Caco-2 (cell line): ENCODE results near the gene DENND1A. TPM values are rescaled to one million over a fixed set of nuclear protein-coding genes. Genes with fewer than 3 reads are reported as not detected.
A peak's percentile ranks its signal among the peaks of the same experiment; 100 is the strongest.

Experiments used
- BruUV-seq: library from RNA; stranded (reverse); fragments of 400-500 nt; replicated peaks from 2 replicates; lab custom pipeline; 2021; lab: Mats Ljungman, UMichigan
- CTCF ChIA-PET: fragments of 300-600 bp; sonication (Branson Sonifier 250); formaldehyde crosslinking; loops from one replicate; lab custom pipeline; 2022; ENCODE audit warnings: antibody characterized with exemption; lab: Charles Lee
- POLR2A ChIA-PET: fragments of 300-600 bp; sonication (Branson Sonifier 250); formaldehyde crosslinking; loops from one replicate; lab custom pipeline; 2022; ENCODE audit warnings: antibody characterized with exemption; lab: Charles Lee
- DNase-seq, 2 experiments: peaks; one replicate each; pipeline versions ENCODE4 v3.0.0 to v3.0.0-alpha.2; 2020 to 2022
- H3K27me3 ChIP-seq: replicated peaks from 2 replicates; pipeline ENCODE4 v1.6.0; 2011; ENCODE audit warnings: low read length; ENCODE audit not compliant: control insufficient read depth, insufficient read depth
- H3K36me3 ChIP-seq: 2 replicates; pipeline ENCODE4 v1.5.1; 2011; ENCODE audit warnings: low read length; ENCODE audit not compliant: control insufficient read depth, insufficient read depth
- H3K4me1 ChIP-seq: fragments of 250-450 bp; sonication (Bioruptor Pico); 2 replicates; pipeline ENCODE4 v1.5.1; 2020; ENCODE audit warnings: mild to moderate bottlenecking
- H3K4me3 ChIP-seq: 2 replicates; pipeline ENCODE4 v1.5.1; 2011; ENCODE audit warnings: low read depth, mild to moderate bottlenecking, control low read depth, low read length
- H3K9me3 ChIP-seq: fragments of 250-450 bp; sonication (Bioruptor Pico); 2 replicates; pipeline ENCODE4 v1.5.1; 2020; ENCODE audit warnings: mild to moderate bottlenecking, moderate library complexity
- H3K27ac Mint-ChIP-seq: one replicate; pipeline ENCODE4 v1.8.0; 2022; ENCODE audit warnings: mixed read lengths; ENCODE audit not compliant: unreplicated experiment
- H3K27me3 Mint-ChIP-seq: one replicate; pipeline ENCODE4 v1.8.0; 2022; ENCODE audit warnings: mixed read lengths; ENCODE audit not compliant: insufficient read depth, unreplicated experiment
- H3K36me3 Mint-ChIP-seq: one replicate; pipeline ENCODE4 v1.8.0; 2022; ENCODE audit warnings: mild to moderate bottlenecking, mixed read lengths; ENCODE audit not compliant: insufficient read depth, unreplicated experiment
- H3K4me1 Mint-ChIP-seq: one replicate; pipeline ENCODE4 v1.8.0; 2022; ENCODE audit warnings: low read depth, mixed read lengths; ENCODE audit not compliant: unreplicated experiment
- H3K4me3 Mint-ChIP-seq: one replicate; pipeline ENCODE4 v1.8.0; 2022; ENCODE audit warnings: mild to moderate bottlenecking, moderate library complexity, mixed read lengths; ENCODE audit not compliant: unreplicated experiment
- H3K9me3 Mint-ChIP-seq: one replicate; pipeline ENCODE4 v1.8.0; 2022; ENCODE audit warnings: mixed read lengths; ENCODE audit not compliant: unreplicated experiment
- CTCF ChIP-seq, 2 experiments: fragments of 200-600 bp in 1 of 2; IDR thresholded peaks; 1 replicate in 1 of 2; 2 replicates in 1 of 2; pipeline versions ENCODE4 v1.5.1 to v1.8.0; 2011 to 2022; ENCODE audit warnings: antibody characterized with exemption in 1 of 2, control low read depth in 1 of 2, inconsistent platforms in 1 of 2, low read depth in 1 of 2, low read length in 1 of 2, mild to moderate bottlenecking in 1 of 2, moderate library complexity in 1 of 2; ENCODE audit not compliant: insufficient read depth in 1 of 2, severe bottlenecking in 1 of 2, unreplicated experiment in 1 of 2
- intact Hi-C: fragments of 100-400 bp; cut with micrococcal nuclease; formaldehyde crosslinking; loops from one replicate; pipeline ENCODE4 v1.10.0; 2022; ENCODE audit not compliant: unreplicated experiment
- total RNA-seq: library from RNA; stranded (reverse); gene quantifications from 2 replicates; pipeline ENCODE4 v1.2.3, GENCODE V29; 2022

Gene DENND1A
- total RNA-seq, 1 experiment from 2014 or later: 41.6 TPM

DNA sequence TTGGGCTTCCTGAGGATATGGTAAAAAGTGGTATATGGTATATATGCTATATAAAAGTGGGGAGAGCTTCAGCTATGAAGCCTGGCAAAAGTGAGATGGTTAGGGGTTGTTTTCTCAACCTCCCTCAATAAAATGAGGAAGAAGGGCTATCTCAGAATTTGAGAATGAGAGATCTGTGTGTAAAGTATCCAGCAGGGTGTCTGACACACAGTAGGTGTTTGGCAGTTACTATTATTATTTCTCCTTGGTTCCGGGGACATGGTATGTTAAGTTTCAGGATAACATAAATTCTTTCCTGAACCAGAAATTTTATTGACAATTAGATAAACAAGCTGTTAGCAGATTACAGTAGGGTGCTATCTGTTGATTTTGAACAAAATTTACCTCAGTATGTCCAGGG is 94.1 kb downstream of the DENND1A start:
- intact Hi-C loops: no loop called here
- Histone ChIP-seq H3K27me3 (no peaks in the 10 kb centered on the region), H3K36me3 (no peaks in the 10 kb centered on the region), H3K4me1 (no peaks in the 10 kb centered on the region), H3K9me3 (no peaks in the 10 kb centered on the region; the same call in 1 of the 2 replicates), H3K4me3 (no peak overlapping the region)
- CTCF ChIA-PET: no interaction called here
- BruUV-seq: no TSS peak
- Mint-ChIP-seq H3K9me3 (no peaks in the 10 kb centered on the region), H3K4me3 (no peak overlapping the region), H3K4me1 (peaks cover 9% of the 10 kb centered on the region), H3K27me3 (no peaks in the 10 kb centered on the region), H3K27ac (no peak overlapping the region), H3K36me3 (no peaks in the 10 kb centered on the region)
- TF ChIP-seq CTCF (IDR thresholded peaks at IDR 0.05; ENCODE audit: insufficient read depth in 1 of 2, low read depth in 1 of 2, low read length in 1 of 2, severe bottlenecking in 1 of 2, unreplicated experiment in 1 of 2): no peak
- POLR2A ChIA-PET: no interaction called here
- DNase-seq: no peak

DNA sequence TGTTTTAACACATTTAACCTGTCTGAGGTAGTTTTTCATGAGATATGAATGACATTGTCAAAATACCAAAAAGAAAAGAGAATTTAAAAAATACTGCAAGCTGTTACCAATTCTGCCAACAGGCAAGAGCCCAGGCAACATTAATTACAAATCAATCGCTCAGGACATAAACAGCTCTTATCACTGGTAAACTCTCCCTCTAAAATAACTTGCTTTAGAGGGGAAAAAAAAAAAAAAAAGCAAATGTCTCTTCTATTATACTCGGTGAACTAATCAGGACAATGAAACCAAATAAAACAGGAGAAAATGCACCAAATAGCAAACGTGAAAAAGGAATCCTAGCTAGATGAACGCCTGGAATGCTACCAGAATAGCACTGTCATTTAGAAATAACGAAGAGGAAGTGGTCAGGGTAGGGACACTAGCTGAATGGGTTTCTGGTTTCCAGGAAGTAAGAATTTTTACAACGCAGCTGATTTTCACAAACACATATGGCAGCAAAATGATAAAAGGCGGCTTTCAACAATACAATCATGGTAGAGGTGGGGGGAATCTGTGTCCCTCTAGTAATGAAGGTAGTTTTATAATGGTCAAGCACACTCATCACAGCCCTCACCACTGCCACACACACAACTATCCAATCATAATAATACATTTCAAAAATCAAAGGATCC is 94.9 kb downstream of the DENND1A start:
- Histone ChIP-seq H3K27me3 (no peaks in the 10 kb centered on the region), H3K4me3 (no peak overlapping the region), H3K36me3 (no peaks in the 10 kb centered on the region), H3K4me1 (no peaks in the 10 kb centered on the region), H3K9me3 (no peaks in the 10 kb centered on the region; the same call in 1 of the 2 replicates)
- Mint-ChIP-seq H3K27ac (peak overlapping the region; percentile 31), H3K36me3 (no peaks in the 10 kb centered on the region), H3K4me1 (peaks cover 9% of the 10 kb centered on the region), H3K9me3 (peaks cover 5% of the 10 kb centered on the region), H3K4me3 (no peak overlapping the region), H3K27me3 (no peaks in the 10 kb centered on the region)
- POLR2A ChIA-PET: interaction anchor here (0.6 kb wide), 1 partner anchor 14 kb away, joined by 5 read pairs; no protein-coding TSS in a partner anchor
- CTCF ChIA-PET: no interaction called here
- intact Hi-C loops: no loop called here
- no peak for TF ChIP-seq CTCF (IDR thresholded peaks at IDR 0.05; ENCODE audit: insufficient read depth in 1 of 2, low read depth in 1 of 2, low read length in 1 of 2, severe bottlenecking in 1 of 2, unreplicated experiment in 1 of 2)
- no peak for DNase-seq
- no TSS peak for BruUV-seq

GRCh38 chr9:123834218-123834888 is 95.6 kb downstream of the DENND1A start:
- no peaks in the 10 kb centered on the region for H3K4me1 ChIP-seq
- no peak overlapping the region for H3K27ac Mint-ChIP-seq
- BruUV-seq: no TSS peak
- H3K9me3 Mint-ChIP-seq: peaks cover 11% of the 10 kb centered on the region
- peaks cover 4% of the 10 kb centered on the region; the same call in 1 of the 2 replicates for H3K9me3 ChIP-seq
- no peaks in the 10 kb centered on the region for H3K36me3 ChIP-seq
- ChIA-PET POLR2A (interaction anchor here (0.6 kb wide), 1 partner anchor 14 kb away, joined by 5 read pairs; no protein-coding TSS in a partner anchor), CTCF (no interaction called here)
- TF ChIP-seq CTCF (IDR thresholded peaks at IDR 0.05; ENCODE audit: insufficient read depth in 1 of 2, low read depth in 1 of 2, low read length in 1 of 2, severe bottlenecking in 1 of 2, unreplicated experiment in 1 of 2): no peak
- no peaks in the 10 kb centered on the region for H3K27me3 ChIP-seq
- peaks cover 9% of the 10 kb centered on the region for H3K4me1 Mint-ChIP-seq
- no peak overlapping the region for H3K4me3 ChIP-seq
- no peaks in the 10 kb centered on the region for H3K27me3 Mint-ChIP-seq
- no peak overlapping the region for H3K4me3 Mint-ChIP-seq
- intact Hi-C loops: no loop called here
- DNase-seq: no peak
- H3K36me3 Mint-ChIP-seq: no peaks in the 10 kb centered on the region
